Mucosa of gallbladder (tissue), 1 donor: ENCODE measurements around the gene RPGRIP1L. TPM values are rescaled to one million over a fixed set of nuclear protein-coding genes. Genes with fewer than 3 reads are reported as not detected.

Experiments
- DNase-seq: peaks from one replicate; pipeline ENCODE4 v3.0.0-alpha.2; 2020; ENCODE audit warnings: low spot score
- total RNA-seq: library from RNA; stranded (reverse); gene quantifications from one replicate; pipeline ENCODE4 v1.2.1, GENCODE V29; 2021
- donor health status: DM: no; HTN: no; CAD: no.

The RPGRIP1L gene
- total RNA-seq, 1 donor from 2014 or later: 6.9 TPM

DNA sequence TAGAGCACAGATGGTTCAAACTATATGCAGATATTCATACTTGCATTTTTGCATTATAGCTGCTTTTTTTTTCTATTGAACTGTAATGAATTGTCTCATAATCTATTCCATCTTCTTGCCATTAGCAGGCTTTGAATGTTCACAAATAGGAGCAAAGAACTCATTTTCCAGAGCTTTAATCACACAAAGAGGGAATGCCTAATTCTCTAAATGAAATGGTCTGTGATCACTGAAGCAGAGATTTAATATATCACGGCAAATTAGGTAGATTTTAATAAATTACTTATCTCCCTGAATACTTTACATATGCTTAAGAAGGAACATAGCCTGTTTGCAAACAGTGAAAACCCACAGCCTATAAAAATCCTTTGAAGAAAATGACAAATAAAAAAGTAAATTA, 103.0 kb downstream of the RPGRIP1L start:
- no peak for DNase-seq

DNA sequence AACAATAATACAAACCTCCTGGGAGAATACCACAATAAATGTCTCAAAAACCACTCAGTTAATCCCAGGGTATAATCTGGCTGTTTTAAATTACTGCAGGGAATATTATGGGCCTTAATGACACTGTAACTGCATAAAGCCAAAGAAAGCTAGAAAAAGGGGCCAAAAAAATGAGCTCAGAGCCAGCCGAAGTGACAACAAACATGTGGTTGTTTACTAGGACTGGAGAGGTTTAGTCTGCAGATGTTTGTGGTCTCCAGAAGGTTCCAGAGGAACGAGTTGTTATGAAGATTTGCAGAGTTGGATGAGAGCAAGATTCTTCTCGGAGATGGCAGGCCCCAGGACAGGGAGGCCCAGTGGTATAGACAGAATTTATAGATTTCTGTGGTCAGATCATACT, 103.5 kb downstream of the RPGRIP1L start:
- peak; percentile 12 for DNase-seq

DNA sequence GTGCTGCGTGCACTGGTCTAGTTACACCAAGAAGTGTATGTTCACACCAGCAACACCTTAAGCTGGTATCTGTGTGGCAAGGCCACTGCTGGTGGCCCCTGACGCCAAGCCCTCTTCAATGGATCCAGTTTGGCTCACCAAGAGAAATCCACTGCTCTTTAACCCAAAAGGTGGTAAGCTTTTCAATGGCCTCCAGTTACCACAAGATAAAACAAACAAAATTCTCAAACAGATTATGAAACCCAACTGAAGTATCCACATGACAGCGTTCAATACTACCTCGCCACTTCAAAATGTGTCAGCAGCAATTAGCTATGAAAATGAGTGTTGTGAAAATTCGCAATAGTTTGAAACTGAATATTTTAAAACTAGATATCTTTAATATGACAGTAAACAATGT, 104.1 kb downstream of the RPGRIP1L start:
- DNase-seq: no peak

DNA sequence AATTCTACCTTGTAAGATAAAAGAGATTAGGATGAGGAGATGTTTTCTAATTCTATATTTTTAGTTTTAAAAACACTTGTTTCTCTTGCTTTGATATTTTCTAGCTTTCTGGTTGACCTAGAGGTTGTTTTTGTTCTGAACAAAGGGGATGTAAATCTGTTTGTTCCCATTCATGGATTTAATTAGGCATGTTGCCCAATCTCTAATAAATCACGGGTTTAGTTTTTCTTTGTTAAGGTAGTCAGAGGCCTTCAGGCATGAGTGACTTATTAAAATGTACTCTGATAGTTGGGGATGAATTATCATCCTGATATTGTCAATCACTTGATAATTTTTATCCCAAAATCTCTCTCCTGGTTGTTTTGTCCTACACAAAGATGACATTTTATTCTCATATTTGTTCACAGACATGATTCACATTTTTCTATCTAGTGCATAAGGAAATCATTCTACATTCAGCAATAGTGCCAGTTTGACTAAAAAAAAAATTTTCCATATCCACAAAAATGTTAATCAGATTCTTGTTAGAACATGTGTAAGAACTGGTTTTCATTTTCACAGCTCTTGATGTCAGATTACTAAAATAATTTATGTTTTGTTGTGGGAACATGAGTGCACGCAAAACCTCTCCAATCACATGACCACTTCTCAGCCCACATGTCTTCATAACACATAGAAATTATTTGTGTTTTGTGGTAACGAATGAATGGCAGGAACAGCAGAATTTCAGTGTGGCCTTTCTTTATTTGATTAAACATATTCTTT, 105.0 kb downstream of the RPGRIP1L start:
- no peak for DNase-seq

DNA sequence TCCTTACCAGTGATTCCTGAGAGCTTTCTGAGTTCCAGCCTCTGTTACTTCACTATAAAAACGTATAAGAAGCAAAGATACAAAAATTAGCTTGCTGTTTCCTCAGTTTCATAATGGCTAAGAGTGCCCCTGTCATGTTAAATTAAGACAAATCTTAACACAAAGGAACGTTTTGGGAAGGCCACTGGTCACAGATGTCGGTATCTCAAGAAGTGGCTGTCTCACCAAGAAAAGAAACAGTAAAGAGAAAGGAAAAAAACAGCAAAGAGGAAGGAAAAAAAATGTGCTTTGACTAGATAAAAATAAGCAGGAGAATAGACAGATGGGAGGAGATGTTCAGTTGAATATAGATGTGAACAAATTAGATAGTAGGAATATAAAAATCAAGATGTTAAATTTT, 105.9 kb downstream of the RPGRIP1L start:
- DNase-seq: no peak

DNA sequence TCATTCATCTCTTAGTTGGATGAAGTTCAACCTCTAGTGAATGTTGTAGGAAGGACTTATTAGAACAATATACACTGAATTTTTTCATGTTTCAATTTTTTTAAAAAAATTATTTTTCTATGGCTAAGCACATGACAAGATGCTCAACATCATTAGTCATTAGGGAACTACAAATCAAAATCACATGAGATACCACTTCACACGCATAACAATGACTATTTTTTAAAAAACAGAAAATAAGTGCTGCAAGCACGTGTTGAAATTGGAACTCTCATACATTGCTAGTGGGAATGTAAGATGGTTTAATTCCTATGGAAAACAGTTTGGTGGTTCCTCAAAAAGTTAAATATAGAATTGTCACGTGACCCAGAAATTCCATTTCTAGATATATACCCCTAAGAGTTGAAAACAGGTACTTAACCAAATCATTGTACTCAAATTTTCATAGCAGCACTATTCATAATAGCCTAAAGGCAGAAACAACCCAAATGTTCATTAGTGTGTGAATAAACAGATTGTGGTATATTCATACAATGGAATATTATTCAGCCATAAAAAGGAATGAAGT, 115.5 kb downstream of the RPGRIP1L start:
- no peak for DNase-seq

DNA sequence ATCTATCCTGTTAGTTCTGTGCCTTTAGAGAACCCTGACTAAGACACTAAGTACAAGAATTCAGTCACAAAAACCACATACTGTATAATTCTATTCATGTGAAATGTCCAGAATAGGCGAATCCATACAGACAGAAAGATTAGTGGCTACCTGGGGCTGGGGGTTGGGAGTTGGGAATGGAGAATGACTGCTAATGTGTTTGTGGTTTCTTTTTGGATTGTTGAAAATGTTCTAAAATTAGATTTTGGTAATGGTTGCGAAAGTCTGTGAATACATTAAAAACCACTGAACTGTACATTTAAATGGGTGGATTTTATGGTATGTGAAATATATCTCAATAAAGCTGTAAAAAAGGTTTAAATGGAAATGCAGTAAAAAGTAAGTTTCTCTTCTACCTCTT, 120.3 kb downstream of the RPGRIP1L start:
- no peak for DNase-seq

DNA sequence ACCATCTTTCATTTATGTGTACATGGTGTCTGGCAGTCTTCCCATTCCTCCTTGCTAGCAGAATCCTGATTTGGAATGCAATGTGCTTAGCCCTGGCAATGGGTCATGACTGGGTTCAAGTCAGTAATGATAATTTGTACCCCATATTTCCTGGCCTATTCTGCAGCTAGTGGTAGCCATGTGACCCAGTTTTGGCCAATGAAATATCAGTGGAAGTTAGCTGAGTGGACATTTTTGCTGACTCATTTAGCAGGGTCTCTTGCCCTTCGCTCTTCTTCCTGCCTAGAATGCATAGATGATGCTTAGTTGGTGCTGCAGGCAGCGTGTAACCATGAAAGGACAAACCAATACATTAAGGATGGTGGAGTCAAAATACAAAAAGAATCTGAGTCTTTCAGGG, 121.9 kb downstream of the RPGRIP1L start:
- DNase-seq: no peak

DNA sequence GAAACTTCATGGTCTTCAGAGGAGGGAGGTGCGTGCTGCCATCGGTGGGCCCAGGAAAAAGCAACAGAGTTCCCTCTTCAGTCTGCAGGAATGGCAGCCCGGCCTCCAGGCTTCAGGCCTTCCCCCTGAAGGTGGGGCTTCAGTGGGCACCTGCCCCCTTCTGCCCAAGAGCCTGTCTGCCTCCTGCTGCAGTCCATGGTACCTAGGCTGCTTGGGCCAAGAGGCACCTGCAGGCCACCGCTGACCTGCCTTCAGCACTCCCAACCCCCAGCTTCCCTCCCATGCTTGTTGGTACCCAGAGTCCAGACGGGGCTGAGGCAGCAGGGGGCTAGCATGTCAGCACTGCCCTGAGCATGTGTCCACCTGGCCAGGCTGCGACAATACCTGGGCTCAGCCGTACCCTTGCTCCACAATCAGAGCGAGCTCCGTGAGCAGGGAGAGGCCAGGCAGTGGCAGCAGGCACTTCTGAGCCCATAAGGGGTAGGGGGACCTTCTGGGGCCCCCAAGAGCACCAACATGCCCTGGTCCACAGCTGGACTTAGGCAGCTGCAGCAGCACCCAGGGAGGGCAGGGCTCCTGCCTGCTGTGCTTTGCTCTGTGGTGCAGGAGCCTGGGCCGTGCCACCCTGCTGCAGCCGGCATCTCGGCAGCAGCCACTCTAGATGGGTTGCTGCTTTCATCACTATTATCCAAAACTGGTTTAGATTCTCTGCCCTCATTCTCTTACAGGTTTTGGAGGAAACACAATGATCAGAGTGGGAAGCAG, 123.4 kb downstream of the RPGRIP1L start:
- no peak for DNase-seq

DNA sequence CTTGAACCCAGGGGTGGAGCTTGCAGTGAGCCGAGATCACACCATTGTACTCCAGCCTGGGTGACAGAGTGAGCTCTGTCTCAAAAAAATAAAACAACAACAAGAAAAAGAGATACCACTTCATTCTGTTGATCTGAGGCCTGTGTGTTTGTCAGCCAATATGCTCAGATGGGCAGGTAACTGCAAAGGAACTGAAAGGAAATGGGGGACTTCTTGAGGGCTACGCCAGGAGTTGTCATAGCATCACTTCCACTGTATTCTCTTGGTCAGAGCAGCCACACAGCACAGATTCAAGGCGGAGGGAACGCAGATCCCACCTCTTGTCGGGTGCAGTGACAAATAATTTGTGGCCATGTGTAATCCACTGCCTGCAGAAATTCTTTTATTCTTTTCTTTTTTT, 126.8 kb downstream of the RPGRIP1L start:
- no peak for DNase-seq

DNA sequence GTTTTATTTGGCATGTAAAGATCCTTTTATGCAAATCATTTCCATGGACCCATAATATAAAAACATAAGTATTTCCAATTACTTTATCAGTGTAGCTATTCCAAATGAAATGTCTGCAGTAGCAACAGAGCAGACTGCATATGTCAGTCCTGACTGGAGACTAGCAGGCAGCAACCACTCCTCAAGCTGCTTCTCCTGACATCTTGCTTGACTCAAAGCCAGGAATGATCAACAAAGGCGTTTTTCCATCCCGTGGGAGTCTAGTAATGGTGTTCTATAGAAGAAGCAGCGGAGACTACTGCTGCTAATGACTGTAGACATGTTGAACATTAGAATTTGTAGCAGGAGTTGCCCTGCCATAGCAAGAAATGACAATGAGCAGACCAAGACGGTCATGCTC, 127.4 kb downstream of the RPGRIP1L start:
- DNase-seq: no peak

DNA sequence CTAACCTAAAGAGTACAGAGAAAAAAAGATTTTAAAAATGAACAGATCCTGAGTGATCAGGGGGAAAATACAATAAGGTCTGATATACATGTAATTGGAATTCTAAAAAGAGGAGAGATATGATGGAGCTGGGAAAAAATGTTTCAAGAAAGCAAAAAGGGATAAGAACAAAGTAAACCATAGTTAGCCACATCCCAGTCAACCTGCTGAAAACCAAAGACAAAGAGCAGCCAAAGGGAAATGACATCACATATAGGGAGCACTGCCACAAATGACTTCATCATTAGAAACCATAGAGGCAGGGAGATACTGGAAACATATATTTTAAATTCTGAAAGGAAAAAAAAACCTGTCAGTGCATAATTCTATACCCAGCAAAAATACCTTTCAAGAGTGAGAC, 131.9 kb downstream of the RPGRIP1L start:
- no peak for DNase-seq

DNA sequence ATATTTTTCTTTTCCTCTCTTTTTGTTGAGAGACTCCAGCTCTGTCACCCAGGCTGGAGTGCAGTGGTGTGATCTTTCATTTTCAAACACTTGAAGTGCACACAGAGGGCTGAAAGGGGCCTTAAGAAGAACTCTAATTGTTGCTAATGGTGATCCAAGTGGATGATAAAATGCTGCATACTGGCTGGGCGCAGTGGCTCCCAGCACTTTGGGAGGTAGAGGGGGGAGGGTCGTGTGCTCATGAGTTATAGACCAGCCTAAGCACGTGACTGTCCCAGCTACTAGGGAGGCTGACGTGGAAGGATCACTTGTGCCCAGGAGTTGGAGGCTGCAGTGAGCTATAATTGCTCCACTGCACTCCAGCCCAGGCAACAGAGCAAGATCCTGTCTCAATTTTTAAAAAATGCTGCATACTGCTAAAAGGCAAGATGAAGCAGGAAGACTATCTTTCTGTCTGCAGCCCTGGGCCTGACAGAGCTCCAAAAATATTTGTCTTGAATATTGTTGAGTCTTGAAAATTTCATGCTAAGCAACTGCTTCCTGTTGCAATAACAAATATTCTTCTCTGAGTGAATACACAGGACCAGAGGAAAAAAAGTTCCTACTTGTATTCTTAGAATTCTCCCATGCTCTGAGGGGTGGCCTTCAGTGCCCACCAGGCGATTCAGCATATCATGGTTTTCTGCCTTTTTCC, 137.0 kb downstream of the RPGRIP1L start:
- DNase-seq: no peak

DNA sequence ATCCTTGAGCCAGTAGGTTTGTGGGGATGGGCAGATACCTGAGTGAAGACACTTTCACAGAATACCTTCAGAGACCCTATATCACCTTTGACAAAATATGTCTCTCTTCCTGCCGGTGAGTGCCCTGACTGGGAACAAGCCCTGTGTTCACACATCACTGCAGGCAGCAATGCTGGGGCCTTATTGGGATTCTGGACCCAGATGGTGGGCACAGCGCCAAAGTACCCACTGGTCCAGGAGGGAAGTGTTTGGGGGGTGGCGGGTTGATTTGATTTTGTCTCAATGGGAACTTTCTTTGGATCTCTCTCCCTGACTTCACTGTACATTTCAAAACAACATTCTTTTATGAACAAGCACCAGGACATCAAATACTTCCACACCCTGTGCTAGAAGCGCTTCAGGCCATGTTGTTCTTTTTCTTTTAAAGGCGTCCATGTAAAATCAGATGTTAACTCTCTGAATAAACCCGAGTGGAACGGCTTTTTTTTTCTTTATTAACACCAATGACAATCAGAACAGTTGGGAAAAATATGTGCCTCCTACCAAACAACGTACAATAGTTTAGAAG, 138.3 kb downstream of the RPGRIP1L start:
- DNase-seq: no peak

DNA sequence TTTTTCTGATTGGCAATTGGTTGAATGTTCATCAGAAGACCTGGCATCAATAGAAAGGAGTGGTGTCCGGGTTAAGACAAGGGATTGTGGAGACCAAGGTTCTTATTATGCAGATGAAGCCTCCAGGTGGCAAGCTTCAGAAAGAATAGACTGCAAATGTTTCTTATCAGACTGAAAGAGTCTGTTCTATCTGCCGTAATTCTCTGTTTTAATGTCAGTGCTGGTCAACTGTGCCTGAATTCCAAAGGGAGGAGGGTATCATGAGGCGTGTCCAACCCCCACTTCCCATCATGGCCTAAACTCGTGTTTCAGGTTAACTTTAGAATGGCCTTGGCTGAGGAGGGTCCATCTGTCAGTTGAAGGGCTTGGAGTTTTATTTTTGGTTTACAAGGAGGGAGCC, 140.2 kb downstream of the RPGRIP1L start:
- DNase-seq: no peak

DNA sequence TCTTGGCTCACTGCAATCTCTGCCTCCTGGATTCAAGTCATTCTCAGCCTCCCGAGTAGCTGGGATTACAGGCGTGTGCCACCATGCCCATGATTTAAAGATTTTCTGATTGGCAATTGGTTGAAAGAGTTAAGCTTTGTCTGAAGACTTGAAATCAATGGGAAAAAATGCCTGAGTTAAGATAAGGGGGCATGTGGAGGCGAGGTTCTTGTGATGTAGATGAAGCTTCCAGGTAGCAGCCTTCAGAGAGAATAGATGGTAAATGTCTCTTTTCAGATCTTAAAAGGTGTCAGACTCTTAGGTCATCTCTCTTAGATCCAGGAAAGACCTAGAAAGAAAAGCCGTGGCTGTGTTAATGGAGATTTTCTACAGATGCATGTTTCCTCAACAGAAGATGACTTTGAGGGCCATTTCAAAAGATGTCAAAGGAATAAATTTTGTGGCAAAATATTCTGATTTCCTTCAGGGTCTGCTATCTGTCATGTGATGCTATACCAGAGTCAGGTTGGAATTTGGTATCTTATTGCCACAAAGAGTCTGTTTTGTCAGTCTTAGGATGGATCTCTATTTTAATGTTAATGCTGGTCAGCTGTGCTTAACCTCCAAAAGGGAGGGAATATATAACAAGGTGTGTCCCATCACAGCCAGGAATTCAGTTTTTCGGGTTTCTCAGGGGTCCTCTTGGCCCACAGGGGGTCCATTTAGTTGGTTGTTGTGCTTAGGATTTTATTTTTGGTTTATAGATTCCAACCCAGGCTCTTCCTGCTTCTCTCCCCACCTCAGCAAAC, 142.4 kb downstream of the RPGRIP1L start:
- DNase-seq: no peak

DNA sequence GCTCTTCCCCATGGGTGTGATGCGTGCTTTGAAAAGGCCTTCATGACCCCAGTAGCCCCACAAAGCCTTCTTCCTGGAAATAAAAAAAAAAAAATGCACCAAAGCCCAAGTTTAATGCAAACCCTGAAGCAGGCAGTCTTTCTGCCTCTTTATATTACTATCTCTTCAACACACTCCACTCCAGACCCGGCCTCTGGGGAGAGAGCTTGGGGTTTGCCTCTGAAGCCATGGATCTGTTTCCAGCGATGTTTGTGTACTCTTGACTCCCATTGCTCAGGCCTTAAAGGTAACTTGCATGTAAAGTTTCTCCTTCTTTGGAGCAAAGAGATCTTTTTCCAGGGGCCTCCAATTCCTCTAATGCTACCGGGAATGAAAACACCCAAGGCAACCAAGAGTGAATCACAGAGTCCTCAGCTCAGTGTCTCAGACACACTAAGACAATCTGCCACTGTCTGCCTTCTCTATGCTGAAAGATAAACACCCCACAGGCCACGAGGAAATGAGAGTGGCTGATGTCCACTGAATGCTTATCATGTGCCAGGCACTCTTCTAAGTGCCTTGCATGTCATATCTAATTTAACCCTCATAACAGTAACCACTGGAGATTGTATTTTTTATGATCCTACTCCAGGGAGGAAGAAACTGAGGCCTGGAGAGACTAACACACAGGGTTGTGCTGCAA, 144.2 kb downstream of the RPGRIP1L start:
- DNase-seq: no peak

DNA sequence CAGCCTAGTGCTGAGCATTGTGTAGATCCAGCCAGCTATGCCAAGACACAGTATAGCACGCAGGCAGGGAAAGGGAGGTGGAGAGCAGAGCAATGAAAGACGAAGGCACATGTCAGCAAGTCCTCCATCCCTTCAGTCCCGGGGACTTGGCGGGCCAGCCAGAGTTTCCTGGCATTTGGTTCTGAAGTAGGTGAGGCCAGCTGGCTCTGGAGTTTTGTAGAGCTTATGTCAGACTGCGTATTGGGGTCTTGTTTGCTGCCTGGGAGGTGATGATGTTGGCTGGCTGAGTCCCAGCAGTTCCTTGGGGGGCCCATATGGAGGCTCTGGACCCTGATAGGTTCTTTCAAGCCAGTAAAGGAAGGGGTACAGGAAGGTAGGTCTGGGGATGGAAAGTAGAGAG, 144.9 kb downstream of the RPGRIP1L start:
- no peak for DNase-seq

DNA sequence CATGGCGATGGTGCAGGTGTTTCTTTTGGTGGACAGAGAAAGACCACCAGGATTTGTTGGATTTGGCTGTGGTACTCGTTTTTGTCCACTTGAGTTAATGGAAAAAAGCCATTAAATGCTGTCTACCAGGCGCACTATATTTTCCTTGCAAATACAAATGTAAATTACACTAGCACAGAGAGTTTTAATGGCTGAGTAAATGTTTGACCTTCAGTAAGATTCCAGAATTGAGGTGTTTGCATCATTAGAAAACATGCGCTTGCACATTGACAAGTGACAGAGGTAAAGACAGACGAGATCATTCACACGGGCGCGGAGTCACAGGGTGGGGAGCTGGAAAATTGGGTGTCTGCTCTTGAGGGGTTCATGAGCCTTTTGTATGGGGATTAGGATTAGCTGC, 147.1 kb downstream of the RPGRIP1L start:
- DNase-seq: no peak

DNA sequence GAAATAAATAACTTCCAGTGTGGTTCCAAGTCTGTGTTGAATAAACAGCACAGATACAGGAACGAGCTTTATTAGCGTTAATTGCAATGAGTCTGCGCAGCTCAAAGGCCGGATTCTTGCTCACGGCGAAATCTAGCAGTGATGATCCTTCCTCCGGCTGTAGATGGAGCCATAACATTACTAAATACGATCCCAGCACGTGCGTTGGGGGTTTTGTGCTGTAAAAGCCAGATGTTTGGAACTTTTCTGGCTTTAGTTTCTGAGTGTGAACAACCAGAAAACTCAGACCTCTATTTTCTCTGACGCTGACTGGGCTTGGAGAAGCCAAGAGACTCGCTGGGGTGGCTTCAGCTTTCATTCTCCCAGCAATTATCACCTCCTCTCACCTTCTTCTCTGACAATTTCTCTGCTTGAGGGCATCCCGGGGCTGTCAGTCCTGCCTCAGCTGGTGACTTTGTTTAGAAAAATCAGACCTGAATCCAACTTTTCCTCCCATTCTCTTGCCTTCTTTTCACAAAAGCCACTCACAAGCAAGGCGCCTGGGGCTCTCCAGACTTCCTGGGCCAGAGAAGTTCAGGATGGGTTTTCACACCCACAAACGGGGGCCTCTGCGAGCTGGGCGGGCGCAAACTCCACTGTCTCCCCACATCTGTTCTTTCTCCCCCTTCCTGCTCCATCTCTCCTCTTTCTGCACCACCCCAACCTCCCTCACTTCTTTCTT, 153.5 kb downstream of the RPGRIP1L start:
- peak; percentile 64 for DNase-seq
